HG03571 (cell line): ENCODE measurements around the gene ITM2B.
"Not testable (repeated sequence)": the region's sequence is repeated elsewhere in the genome, so short reads cannot be mapped to it uniquely, and the experiment has no call there.

Experiments used
- ATAC-seq: cut with Tn5 transposase; IDR thresholded peaks from one replicate; pipeline ENCODE4 v1.9.1; 2021; ENCODE audit not compliant: unreplicated experiment

ITM2B gene

GRCh38 chr13:48233046-48233888 lies at the start of gene ITM2B:
Gene ITM2B, plus strand, starts transcription at chr13:48233206. Its CDS starts 155 bp downstream, at chr13:48233361.
- peak; percentile 45 for ATAC-seq

GRCh38 chr13:48184260-48184659 lies 48.7 kb upstream of the ITM2B start:
- ATAC-seq = no peak

- ATAC-seq = no peak
These were observed 48.0 kb upstream of the ITM2B start for GRCh38 chr13:48185018-48185417.

GRCh38 chr13:48186722-48187121 lies 46.3 kb upstream of the ITM2B start:
- no peak for ATAC-seq

GRCh38 chr13:48188131-48188530 lies 44.9 kb upstream of the ITM2B start:
- no peak for ATAC-seq

- ATAC-seq = no peak
These were observed 44.4 kb upstream of the ITM2B start for GRCh38 chr13:48188601-48189000.

GRCh38 chr13:48189171-48189570 lies 43.8 kb upstream of the ITM2B start:
- ATAC-seq = no peak

GRCh38 chr13:48192411-48192935 lies 40.5 kb upstream of the ITM2B start:
- no peak for ATAC-seq

GRCh38 chr13:48194379-48194754 lies 38.6 kb upstream of the ITM2B start:
- peak; percentile 77 for ATAC-seq

- ATAC-seq = no peak
These were observed 33.5 kb upstream of the ITM2B start for GRCh38 chr13:48199404-48199946.

- ATAC-seq = no peak
These were observed 32.0 kb upstream of the ITM2B start for GRCh38 chr13:48201044-48201443.

GRCh38 chr13:48207207-48207606 lies 25.8 kb upstream of the ITM2B start:
- ATAC-seq = not testable (repeated sequence)

GRCh38 chr13:48210178-48210577 lies 22.8 kb upstream of the ITM2B start:
- no peak for ATAC-seq

- ATAC-seq = no peak
These were observed 18.4 kb upstream of the ITM2B start for GRCh38 chr13:48214519-48215121.

GRCh38 chr13:48215511-48216203 lies 17.3 kb upstream of the ITM2B start:
- ATAC-seq = not testable (repeated sequence)

- ATAC-seq = no peak
These were observed 16.7 kb upstream of the ITM2B start for GRCh38 chr13:48216204-48216711.

- no peak for ATAC-seq
These were observed 12.4 kb upstream of the ITM2B start for GRCh38 chr13:48220592-48220980.

GRCh38 chr13:48220981-48221685 lies 11.9 kb upstream of the ITM2B start:
- no peak for ATAC-seq

GRCh38 chr13:48221686-48222187 lies 11.3 kb upstream of the ITM2B start:
- no peak for ATAC-seq
